ENCODE results near the gene AATF.

AATF gene

GRCh38 chr17:36938566-36939051 lies 10.1 kb upstream of the AATF start:
- in situ Hi-C loops (cut with HindIII; ENCODE audit: low pct_ligation_motif_present, low pct_unique_long_range_greater_than_20kb, low sequenced_read_pairs): no loop called here
- no peak for DNase-seq

DNA sequence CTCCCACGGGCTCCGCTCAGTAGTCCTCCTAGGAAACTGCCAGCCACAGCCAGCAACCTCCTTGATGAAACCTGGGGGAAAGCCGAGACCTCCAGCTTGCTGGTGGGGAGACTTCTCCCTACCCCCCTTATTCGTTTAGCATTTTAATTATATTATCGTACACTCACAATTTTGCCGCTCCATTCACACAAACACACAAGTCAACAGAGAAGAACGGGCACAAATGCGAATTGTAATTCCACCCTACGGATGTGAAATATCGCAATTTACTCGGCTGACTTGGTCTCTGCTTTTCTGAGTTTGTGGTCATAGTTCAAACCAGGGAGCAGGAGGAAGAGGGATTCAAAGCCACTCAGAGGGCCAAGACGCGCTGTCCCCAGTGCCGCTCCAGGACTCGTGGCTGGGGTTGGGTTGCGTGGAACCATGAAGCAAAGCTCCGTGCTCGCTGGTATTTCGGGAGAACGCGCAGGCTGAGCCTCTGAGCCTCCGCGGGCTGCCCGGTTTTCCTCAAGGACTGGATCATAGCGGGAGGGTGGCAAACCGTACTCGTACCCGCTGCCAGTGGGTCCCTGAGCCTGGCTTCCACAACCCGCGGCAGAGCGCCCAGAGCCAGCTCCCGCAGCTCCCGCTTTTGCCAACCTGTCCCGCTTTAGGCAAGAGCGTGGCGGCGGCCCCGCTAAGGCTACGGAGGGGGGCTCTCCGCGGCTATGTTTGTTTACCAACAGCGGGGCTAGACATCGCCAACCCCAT lies 9.5 kb upstream of the AATF start:
- in situ Hi-C loops (cut with HindIII; ENCODE audit: low pct_ligation_motif_present, low pct_unique_long_range_greater_than_20kb, low sequenced_read_pairs): no loop called here

DNA sequence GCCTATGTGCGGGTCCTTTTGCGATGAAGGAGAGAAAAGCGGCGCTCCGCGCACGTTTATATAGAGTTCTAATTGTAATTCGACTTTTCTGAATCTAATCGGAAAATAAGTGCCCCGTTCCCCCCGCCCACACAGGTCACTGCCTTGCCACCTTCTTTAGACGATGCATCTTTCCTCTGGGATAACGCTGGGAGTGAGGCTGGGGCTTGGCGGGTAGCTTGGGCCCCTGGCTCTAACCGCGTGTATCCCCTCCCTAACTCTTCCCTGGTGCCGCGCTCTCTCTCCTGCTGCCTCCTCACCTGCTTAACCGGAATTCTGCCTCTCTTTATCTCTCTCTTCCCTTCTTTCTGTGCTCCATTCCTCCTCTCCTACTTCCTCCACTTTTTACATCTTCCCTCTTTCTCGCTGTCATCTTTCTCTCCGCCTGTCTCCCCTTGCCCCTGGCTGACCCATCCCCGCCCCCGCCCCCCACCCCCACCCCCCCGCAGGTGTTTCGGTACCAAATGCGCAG lies 8.9 kb upstream of the AATF start:
- DNase-seq: no peak
- in situ Hi-C loops (cut with HindIII; ENCODE audit: low pct_ligation_motif_present, low pct_unique_long_range_greater_than_20kb, low sequenced_read_pairs): no loop called here

More for the DNA sequence above, 9.5 kb upstream of the AATF start:
- DNase-seq: no peak

DNA sequence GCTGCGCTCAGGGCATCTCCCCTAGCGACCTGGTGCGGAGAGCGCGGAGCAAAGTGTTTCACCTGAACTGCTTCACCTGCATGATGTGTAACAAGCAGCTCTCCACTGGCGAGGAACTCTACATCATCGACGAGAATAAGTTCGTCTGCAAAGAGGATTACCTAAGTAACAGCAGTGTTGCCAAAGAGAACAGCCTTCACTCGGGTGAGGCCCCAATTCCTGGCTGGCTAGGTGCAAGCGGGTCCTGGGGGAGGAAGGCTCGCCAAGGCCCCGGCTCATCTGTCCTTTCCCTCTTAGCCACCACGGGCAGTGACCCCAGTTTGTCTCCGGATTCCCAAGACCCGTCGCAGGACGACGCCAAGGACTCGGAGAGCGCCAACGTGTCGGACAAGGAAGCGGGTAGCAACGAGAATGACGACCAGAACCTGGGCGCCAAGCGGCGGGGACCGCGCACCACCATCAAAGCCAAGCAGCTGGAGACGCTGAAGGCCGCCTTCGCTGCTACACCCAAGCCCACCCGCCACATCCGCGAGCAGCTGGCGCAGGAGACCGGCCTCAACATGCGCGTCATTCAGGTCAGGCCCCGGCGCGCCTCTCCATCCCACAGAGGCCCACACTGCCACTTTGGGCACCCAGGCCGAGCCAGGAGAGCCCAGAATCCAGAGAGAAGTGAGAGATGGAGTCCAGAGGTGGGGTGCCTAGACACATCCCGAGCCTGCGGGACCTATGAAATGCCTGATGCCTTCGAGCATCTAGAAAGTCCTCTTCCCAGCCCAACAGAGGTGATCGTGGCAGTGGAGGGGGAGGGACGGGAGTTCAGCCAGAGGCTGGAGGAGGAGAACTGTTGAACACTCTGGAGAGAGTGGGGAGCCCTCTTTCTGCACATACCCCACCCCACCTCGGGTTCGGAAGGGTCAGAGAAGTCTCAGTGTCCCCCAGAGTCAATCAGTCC lies 8.2 kb upstream of the AATF start:
- in situ Hi-C loops (cut with HindIII; ENCODE audit: low pct_ligation_motif_present, low pct_unique_long_range_greater_than_20kb, low sequenced_read_pairs): no loop called here
- no peak for DNase-seq

DNA sequence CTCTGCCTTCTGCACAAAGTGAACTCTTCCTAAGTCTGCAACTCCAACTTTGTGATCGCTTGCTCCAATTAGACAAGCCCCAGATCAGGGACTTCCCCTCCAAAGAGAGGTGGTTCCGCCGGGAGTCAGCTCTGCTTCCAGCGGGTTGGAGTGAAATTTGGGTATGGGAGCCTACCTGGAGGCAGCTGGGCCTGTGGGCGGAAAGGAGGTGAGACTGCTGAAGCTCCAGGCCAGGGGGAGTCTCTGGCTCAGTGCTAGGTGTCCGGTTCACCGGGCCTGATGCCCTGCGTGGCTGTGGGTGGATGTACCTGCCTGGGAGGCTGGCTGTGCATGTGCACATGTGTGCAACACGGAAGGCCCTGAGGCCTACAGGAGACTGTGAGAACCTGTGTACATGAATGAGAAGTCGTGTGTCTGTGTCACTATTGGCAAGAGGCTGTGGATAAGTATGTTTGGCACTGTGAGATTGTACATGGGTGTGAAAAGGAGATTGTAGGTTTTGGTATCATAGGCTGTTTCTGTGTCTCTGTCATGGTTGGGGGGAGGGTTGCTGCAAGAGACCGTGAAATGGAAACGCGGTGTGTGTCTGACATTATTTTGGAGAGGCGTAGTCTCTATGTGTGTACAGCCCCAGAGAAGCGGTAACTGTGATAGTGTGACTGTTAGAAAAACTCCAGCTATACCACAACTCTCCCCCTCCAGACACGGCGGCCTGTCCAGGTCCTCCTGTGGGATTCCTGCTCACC lies 7.3 kb upstream of the AATF start:
- in situ Hi-C loops (cut with HindIII; ENCODE audit: low pct_ligation_motif_present, low pct_unique_long_range_greater_than_20kb, low sequenced_read_pairs): no loop called here
- DNase-seq: no peak

- no peak for DNase-seq
- in situ Hi-C loops (cut with HindIII; ENCODE audit: low pct_ligation_motif_present, low pct_unique_long_range_greater_than_20kb, low sequenced_read_pairs): no loop called here
Measured at GRCh38 chr17:36942019-36942599, 6.6 kb upstream of the AATF start.

DNA sequence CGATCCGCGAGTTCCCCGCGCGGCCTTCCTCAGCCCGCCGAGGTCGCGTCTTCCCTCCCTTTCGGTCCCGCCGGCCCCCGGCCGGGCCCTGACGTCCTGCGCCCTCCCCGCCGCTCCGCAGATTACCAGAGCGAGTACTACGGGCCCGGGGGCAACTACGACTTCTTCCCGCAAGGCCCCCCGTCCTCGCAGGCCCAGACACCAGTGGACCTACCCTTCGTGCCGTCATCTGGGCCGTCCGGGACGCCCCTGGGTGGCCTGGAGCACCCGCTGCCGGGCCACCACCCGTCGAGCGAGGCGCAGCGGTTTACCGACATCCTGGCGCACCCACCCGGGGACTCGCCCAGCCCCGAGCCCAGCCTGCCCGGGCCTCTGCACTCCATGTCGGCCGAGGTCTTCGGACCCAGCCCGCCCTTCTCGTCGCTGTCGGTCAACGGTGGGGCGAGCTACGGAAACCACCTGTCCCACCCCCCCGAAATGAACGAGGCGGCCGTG lies 6.1 kb upstream of the AATF start:
- in situ Hi-C loops (cut with HindIII; ENCODE audit: low pct_ligation_motif_present, low pct_unique_long_range_greater_than_20kb, low sequenced_read_pairs): no loop called here

DNA sequence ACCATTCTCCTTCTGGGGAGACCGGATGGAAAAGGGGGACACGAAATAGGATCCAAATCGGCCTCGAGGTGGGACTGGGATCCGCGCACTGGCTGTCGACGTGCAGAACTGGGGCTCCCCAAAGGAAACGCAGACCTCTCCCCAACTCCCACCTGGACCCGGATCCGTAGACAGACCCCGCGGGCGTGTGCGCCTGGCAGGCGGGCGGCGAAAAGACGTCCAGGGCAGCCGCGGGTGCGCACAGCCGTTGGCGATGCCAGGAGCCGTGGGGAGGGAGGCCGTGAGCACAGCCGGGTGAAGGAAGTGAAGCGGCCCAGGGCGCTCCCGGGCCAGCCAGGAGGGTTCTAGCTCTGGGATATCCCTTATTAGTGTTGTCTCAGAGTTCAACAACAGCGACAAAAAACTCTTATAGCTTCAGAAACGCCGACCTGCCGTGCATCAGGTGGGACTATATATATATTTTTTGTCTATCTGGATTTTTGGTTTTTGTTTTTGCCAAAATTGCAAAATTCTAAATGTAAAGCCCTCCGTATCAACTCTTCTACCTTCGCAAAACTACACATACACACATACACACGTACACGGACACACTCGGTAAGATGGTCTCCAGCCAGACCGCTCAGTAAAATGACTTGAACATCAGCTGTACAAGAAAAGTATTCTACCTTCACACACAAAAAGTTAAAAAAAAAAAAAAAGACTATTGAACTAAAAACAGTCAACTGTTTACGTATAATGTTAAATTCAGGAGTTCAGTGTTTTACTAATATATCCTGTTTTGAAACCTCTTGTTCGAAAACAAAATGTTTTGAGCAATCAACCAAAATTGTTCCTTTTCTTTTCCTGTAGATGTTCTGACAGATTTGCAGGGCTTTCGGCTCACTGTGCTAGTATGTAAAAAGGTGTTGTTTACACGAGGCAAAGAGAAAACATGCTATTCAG lies 5.2 kb upstream of the AATF start:
- no peak for DNase-seq
- in situ Hi-C loops (cut with HindIII; ENCODE audit: low pct_ligation_motif_present, low pct_unique_long_range_greater_than_20kb, low sequenced_read_pairs): no loop called here

More for the DNA sequence above, 6.1 kb upstream of the AATF start:
- no peak for DNase-seq

DNA sequence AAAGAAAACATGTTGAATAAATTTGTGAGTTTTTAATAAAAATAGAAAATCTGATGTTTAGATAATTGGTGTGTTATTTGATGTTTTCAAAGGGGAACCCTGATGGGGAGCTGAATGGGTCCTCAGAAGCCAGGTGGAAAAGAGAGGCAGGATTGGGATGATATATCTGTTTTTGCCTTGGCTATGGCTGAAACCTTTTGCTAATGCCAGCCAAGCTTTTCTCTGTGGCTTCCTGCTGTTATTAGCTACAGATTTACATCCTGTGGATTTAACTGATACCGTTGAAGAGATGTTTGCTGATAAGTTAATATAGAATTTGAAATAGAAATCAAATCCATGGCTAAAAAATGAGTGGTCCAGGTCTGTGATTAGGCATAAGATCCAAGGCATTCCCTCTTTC lies 4.2 kb upstream of the AATF start:
- no peak for DNase-seq
- in situ Hi-C loops (cut with HindIII; ENCODE audit: low pct_ligation_motif_present, low pct_unique_long_range_greater_than_20kb, low sequenced_read_pairs): no loop called here

DNA sequence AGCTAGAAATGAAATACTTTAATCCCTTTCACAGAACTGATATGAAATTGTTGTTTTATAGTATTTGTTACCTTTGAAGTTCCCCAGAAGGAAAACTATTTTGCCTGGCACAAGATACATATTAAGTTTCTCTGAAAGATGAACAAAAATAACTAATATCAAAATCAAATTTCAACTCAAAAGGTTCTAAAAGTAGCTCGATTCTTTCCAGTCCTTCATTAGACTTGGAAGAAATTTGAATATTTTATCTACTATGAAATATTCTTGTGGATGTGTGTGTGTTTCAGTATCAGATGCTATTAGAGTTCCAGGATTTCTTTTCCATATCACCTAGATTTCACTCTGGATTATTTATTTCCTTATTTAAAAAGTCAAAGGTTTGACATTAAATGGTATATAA lies 3.6 kb upstream of the AATF start:
- in situ Hi-C loops (cut with HindIII; ENCODE audit: low pct_ligation_motif_present, low pct_unique_long_range_greater_than_20kb, low sequenced_read_pairs): no loop called here
- no peak for DNase-seq

DNA sequence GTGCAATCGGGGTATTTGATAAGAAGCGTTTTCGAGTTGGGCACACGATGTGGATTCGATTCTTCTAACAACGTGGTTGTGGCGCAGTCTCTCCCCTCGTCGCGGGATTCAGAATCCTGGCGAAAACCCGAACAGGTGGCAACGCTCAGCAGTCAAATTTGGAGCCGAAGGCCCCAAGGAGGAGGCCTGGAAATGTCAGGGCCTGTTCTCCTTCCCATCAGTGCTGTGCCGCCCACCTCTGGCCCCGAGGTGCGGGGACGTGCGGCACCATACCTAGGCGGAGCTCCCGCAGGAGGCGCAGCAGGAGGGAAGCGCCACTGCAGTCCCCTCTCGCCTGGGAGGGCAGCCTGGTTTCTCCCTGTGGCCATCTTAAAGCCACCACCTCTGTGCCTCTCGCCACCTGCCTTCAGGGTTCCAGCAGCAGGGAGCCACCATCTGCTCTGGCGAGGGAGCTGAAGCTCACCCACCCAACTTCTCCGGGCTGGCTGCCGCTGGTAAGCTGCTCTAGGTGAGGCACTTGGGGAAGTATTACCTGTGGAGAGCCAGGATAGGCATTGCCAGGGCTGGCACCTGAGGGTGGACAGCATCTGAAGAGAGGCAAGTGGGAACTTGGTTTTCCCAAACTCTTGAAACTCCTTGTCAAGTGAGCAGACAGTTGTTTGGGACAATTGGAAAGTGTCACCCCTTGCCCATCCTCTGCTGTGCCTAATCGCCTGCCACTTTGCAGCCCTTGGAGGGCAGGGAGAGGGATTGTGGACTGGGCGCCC lies 2.6 kb upstream of the AATF start:
- no peak for DNase-seq
- in situ Hi-C loops (cut with HindIII; ENCODE audit: low pct_ligation_motif_present, low pct_unique_long_range_greater_than_20kb, low sequenced_read_pairs): no loop called here

GRCh38 chr17:36946726-36947091 lies 2.0 kb upstream of the AATF start:
- no peak for DNase-seq
- in situ Hi-C loops (cut with HindIII; ENCODE audit: low pct_ligation_motif_present, low pct_unique_long_range_greater_than_20kb, low sequenced_read_pairs): no loop called here

DNA sequence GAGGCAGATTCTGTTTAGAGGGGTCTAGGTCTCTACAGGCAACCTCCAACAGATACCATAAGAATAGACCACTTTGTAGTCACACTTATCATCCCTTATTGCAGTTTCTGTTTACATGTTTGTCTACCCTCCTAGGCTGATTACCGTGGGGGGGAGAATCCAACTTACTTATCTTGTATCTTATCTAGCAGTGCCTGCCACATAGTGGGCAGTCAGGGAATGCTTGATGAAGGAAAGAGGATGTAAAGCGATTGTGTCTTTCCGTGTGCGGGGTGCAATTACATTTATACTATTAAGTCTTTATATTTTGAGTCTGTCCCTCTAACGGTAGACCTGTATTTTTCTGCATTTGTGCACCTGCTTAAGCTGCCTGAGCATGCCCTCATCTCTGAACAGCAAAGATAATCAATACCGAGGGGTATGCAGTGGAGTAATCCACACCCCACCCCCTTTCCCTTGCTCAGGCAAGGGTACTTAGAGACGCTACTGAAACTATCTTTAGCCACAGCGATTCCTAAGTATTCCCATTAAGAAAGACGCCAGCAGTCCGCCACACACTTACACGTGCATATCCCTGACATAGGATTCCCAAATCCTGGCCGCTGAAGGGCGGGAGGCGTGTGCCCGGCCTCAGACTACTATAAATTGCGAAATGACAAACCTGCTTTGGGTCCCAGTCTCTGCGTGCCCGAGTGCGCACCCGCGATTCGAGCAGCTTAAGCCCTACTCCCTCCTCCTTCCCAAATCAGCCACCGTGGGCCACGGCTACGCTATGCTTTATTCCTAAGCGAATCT lies 635 bp upstream of the AATF start:
- DNase-seq: peak; percentile 53
- in situ Hi-C loops (cut with HindIII; ENCODE audit: low pct_ligation_motif_present, low pct_unique_long_range_greater_than_20kb, low sequenced_read_pairs): no loop called here

- in situ Hi-C loops (cut with HindIII; ENCODE audit: low pct_ligation_motif_present, low pct_unique_long_range_greater_than_20kb, low sequenced_read_pairs): no loop called here
- DNase-seq: peak; percentile 54
Measured at GRCh38 chr17:36949461-36949927, 740 bp downstream of the AATF start.

- no peak for DNase-seq
- in situ Hi-C loops (cut with HindIII; ENCODE audit: low pct_ligation_motif_present, low pct_unique_long_range_greater_than_20kb, low sequenced_read_pairs): no loop called here
Measured at GRCh38 chr17:36950027-36950426, 1.3 kb downstream of the AATF start.
